A549 (cell line): ENCODE measurements around the gene NAP1L1. TPM values are rescaled to one million over a fixed set of nuclear protein-coding genes. Genes with fewer than 3 reads are reported as not detected.

Experiments
- ATAC-seq, 2 experiments: fragments of 200-7000 bp in 1 of 2; fragments of >200 bp in 1 of 2; cut with Nextera tagmentation in 1 of 2; cut with Tn5 transposase in 1 of 2; 3 replicates each; pipeline versions ENCODE4 v1.8.0 to v1.9.1; 2018 to 2020; ENCODE audit warnings: mild to moderate bottlenecking in 1 of 2, moderate library complexity in 1 of 2
- CTCF ChIA-PET: fragments of 300-600 bp; sonication (Branson Sonifier 250); formaldehyde crosslinking; extraction: SDS; loops from one replicate; lab custom pipeline; 2021; ENCODE audit warnings: antibody characterized with exemption, inconsistent platforms; lab: Yijun Ruan, JAX
- POLR2A ChIA-PET: fragments of 350-600 bp; formaldehyde crosslinking; extraction: SDS; loops from one replicate; lab custom pipeline; 2021; ENCODE audit warnings: antibody characterized with exemption, inconsistent platforms; lab: Yijun Ruan, JAX
- DNase-seq, 2 experiments: peaks; one replicate each; pipeline versions ENCODE4 v3.0.0 to v3.0.0-alpha.2; 2011 to 2016; ENCODE audit warnings: low read depth in 1 of 2, low spot score in 1 of 2
- FAIRE-seq: peaks from 2 replicates; lab custom pipeline; 2011; peaks lifted over from hg19 to GRCh38; lab: Jason Lieb, UNC
- H3K27ac ChIP-seq, 2 experiments: fragments of >200 bp; sonication (Bioruptor Twin); formaldehyde crosslinking; 3 replicates each; pipeline ENCODE4 v1.5.1; 2016 to 2017
- H3K4me1 ChIP-seq: fragments of >200 bp; sonication (Bioruptor Twin); formaldehyde crosslinking; 3 replicates; pipeline ENCODE4 v1.6.1; 2016
- H3K4me2 ChIP-seq: fragments of >200 bp; sonication (Bioruptor Twin); formaldehyde crosslinking; 3 replicates; pipeline ENCODE4 v1.6.1; 2016
- H3K4me3 ChIP-seq: fragments of >200 bp; sonication (Bioruptor Twin); formaldehyde crosslinking; 3 replicates; pipeline ENCODE4 v1.5.1; 2016
- H3K9me3 ChIP-seq: fragments of >200 bp; sonication (Bioruptor Twin); formaldehyde crosslinking; 3 replicates; pipeline ENCODE4 v1.6.1; 2016
- BHLHE40 ChIP-seq: IDR thresholded peaks from 2 replicates; pipeline ENCODE4 v1.6.1; 2012; ENCODE audit warnings: low read depth, low read length, inconsistent platforms
- CBX2 ChIP-seq: fragments of 200-600 bp; sonication (generic); IDR thresholded peaks from 2 replicates; pipeline ENCODE4 v1.6.1; 2016; ENCODE audit warnings: low read depth, mild to moderate bottlenecking, borderline replicate concordance
- CBX8 ChIP-seq: fragments of 200-600 bp; sonication (generic); IDR thresholded peaks from 2 replicates; pipeline ENCODE4 v1.6.1; 2016
- CEBPB ChIP-seq, 2 experiments: fragments of >200 bp in 1 of 2; sonication (Bioruptor Twin) in 1 of 2; formaldehyde crosslinking in 1 of 2; IDR thresholded peaks; 2 replicates each; pipeline ENCODE4 v1.6.1; 2012 to 2016
- CHD2 ChIP-seq: fragments of 150-350 bp; IDR thresholded peaks from 2 replicates; pipeline ENCODE4 v1.6.1; 2014; ENCODE audit warnings: low read length; ENCODE audit not compliant: partially characterized antibody
- EHF ChIP-seq: fragments of 250-450 bp; sonication (Bioruptor Pico); IDR thresholded peaks from 2 replicates; pipeline ENCODE4 v1.5.0; 2020; ENCODE audit warnings: mild to moderate bottlenecking
- EHMT2 ChIP-seq: fragments of 200-600 bp; sonication (generic); IDR thresholded peaks from 2 replicates; pipeline ENCODE4 v1.6.1; 2016; ENCODE audit warnings: antibody characterized with exemption, low read depth, mild to moderate bottlenecking, moderate library complexity
- EP300 ChIP-seq, 2 experiments: fragments of >200 bp; sonication (Bioruptor Twin); formaldehyde crosslinking; IDR thresholded peaks; 2 replicates in 1 of 2; 3 replicates in 1 of 2; pipeline ENCODE4 v1.6.1; 2016 to 2017
- ESRRA ChIP-seq: fragments of 150-350 bp; IDR thresholded peaks from 2 replicates; pipeline ENCODE4 v1.6.1; 2014; ENCODE audit warnings: mild to moderate bottlenecking, low read length, borderline replicate concordance
- FOSB ChIP-seq: fragments of 250-450 bp; sonication (Bioruptor Pico); IDR thresholded peaks from 2 replicates; pipeline ENCODE4 v1.5.0; 2020; ENCODE audit warnings: mild to moderate bottlenecking, moderate library complexity
- FOSL2 ChIP-seq, 2 experiments: fragments of 450-650 bp in 1 of 2; fragments of >200 bp in 1 of 2; sonication (Bioruptor Twin) in 1 of 2; formaldehyde crosslinking; IDR thresholded peaks; 2 replicates each; pipeline versions ENCODE4 v1.5.0 to v1.6.1; 2016 to 2020; ENCODE audit warnings: mild to moderate bottlenecking in 1 of 2, moderate library complexity in 1 of 2
- HDAC2 ChIP-seq: fragments of 200-600 bp; sonication (generic); IDR thresholded peaks from 2 replicates; pipeline ENCODE4 v1.6.1; 2016
- HOXB13 ChIP-seq: fragments of 250-450 bp; sonication (Bioruptor Pico); IDR thresholded peaks from 2 replicates; pipeline ENCODE4 v1.5.0; 2020; ENCODE audit warnings: low read depth, mild to moderate bottlenecking, moderate library complexity
- JUN ChIP-seq, 2 experiments: fragments of >200 bp; sonication (Bioruptor Twin); formaldehyde crosslinking; IDR thresholded peaks; 2 replicates in 1 of 2; 3 replicates in 1 of 2; pipeline ENCODE4 v1.6.1; 2016 to 2017
- JUNB ChIP-seq: fragments of >200 bp; sonication (Bioruptor Twin); formaldehyde crosslinking; IDR thresholded peaks from 2 replicates; pipeline ENCODE4 v1.6.1; 2016
- KDM1A ChIP-seq: fragments of 200-600 bp; sonication (generic); IDR thresholded peaks from 2 replicates; pipeline ENCODE4 v1.6.1; 2016; ENCODE audit warnings: low read depth, mild to moderate bottlenecking
- MAZ ChIP-seq: fragments of 150-350 bp; IDR thresholded peaks from 2 replicates; pipeline ENCODE4 v1.6.1; 2014; ENCODE audit warnings: antibody characterized with exemption, low read depth, low read length, borderline replicate concordance
- MYC ChIP-seq: IDR thresholded peaks from 2 replicates; pipeline ENCODE4 v1.6.1; 2012; ENCODE audit warnings: mild to moderate bottlenecking, inconsistent platforms, low read length, improper control_type of control experiment, borderline replicate concordance
- NFE2L2 ChIP-seq: fragments of 150-350 bp; conservative IDR thresholded peaks from 2 replicates; pipeline ENCODE4 v1.6.1; 2014; ENCODE audit warnings: low read length
- NPAS2 ChIP-seq: fragments of 250-450 bp; sonication (Bioruptor Pico); IDR thresholded peaks from 2 replicates; pipeline ENCODE4 v1.8.0; 2022; ENCODE audit warnings: mild to moderate bottlenecking, moderate library complexity, borderline replicate concordance
- RAD21 ChIP-seq, 2 experiments: fragments of >200 bp in 1 of 2; sonication (Bioruptor Twin) in 1 of 2; formaldehyde crosslinking in 1 of 2; IDR thresholded peaks in 1 of 2; conservative IDR thresholded peaks in 1 of 2; 2 replicates in 1 of 2; 3 replicates in 1 of 2; pipeline ENCODE4 v1.6.1; 2012 to 2018; ENCODE audit warnings: inconsistent platforms in 1 of 2
- RARB ChIP-seq: fragments of 250-450 bp; sonication (Bioruptor Pico); IDR thresholded peaks from 2 replicates; pipeline ENCODE4 v1.8.0; 2021; ENCODE audit warnings: mild to moderate bottlenecking, moderate library complexity
- RCOR1 ChIP-seq: fragments of 150-350 bp; IDR thresholded peaks from 2 replicates; pipeline ENCODE4 v1.6.1; 2014; ENCODE audit warnings: antibody characterized with exemption, low read length, low read depth
- TFCP2L1 ChIP-seq: fragments of 250-450 bp; sonication (Bioruptor Pico); IDR thresholded peaks from 2 replicates; pipeline ENCODE4 v1.5.0; 2021; ENCODE audit warnings: mild to moderate bottlenecking
- TP53 ChIP-seq: fragments of 250-450 bp; sonication (Bioruptor Pico); IDR thresholded peaks from 2 replicates; pipeline ENCODE4 v1.5.0; 2021; ENCODE audit warnings: mild to moderate bottlenecking, moderate library complexity
- ZC3H11A ChIP-seq: fragments of 450-650 bp; IDR thresholded peaks from 2 replicates; pipeline ENCODE4 v1.6.1; 2014; ENCODE audit warnings: antibody characterized with exemption, mild to moderate bottlenecking
- WGBS: methylation state at CpG from one replicate; pipeline ENCODE4 v1.1.6; 2017; ENCODE audit errors: missing lambda C conversion rate; 5-methylcytosine and 5-hydroxymethylcytosine counted together
- polyA plus RNA-seq, 4 experiments: library from polyadenylated mRNA; depleted of rRNA in 3 of 4; stranded (reverse); fragments of >200 nt; fragmentation: RNase III in 1 of 4; extraction: RNeasy Plus Mini Kit Qiagen cat#74134 plus additional on column Dnase treatment in 1 of 4; gene quantifications; 2 replicates in 3 of 4; 3 replicates in 1 of 4; pipeline ENCODE4 v1.2.3, GENCODE V29; 2011 to 2017
- TF ChIP-seq, protein P1 (sequence below): fragments of 150-350 bp; IDR thresholded peaks from 2 replicates; pipeline ENCODE4 v1.6.1; 2014; ENCODE audit warnings: low read depth, mild to moderate bottlenecking, low read length
- TF ChIP-seq, protein P2 (sequence below): fragments of >200 bp; sonication (Bioruptor Twin); formaldehyde crosslinking; IDR thresholded peaks from 3 replicates; pipeline ENCODE4 v1.6.1; 2016
- TF ChIP-seq, protein P3 (sequence below): IDR thresholded peaks from 2 replicates; pipeline ENCODE4 v1.6.1; 2012; ENCODE audit warnings: low read depth, borderline replicate concordance
- TF ChIP-seq, protein P4 (sequence below): IDR thresholded peaks from 2 replicates; pipeline ENCODE4 v1.6.1; 2012
- TF ChIP-seq, protein P5 (sequence below): fragments of 250-450 bp; sonication (Bioruptor Pico); IDR thresholded peaks from 2 replicates; pipeline ENCODE4 v1.5.0; 2021; ENCODE audit warnings: mild to moderate bottlenecking, moderate library complexity, borderline replicate concordance
- TF ChIP-seq, protein P6 (sequence below): fragments of 250-450 bp; sonication (Bioruptor Pico); IDR thresholded peaks from 2 replicates; pipeline ENCODE4 v1.5.0; 2020; ENCODE audit warnings: low read depth, mild to moderate bottlenecking, moderate library complexity

NAP1L1 gene
- polyA plus RNA-seq, 2 of the 4 experiments (the other 2 are of a cell fraction), result 709 to 943 TPM

DNA sequence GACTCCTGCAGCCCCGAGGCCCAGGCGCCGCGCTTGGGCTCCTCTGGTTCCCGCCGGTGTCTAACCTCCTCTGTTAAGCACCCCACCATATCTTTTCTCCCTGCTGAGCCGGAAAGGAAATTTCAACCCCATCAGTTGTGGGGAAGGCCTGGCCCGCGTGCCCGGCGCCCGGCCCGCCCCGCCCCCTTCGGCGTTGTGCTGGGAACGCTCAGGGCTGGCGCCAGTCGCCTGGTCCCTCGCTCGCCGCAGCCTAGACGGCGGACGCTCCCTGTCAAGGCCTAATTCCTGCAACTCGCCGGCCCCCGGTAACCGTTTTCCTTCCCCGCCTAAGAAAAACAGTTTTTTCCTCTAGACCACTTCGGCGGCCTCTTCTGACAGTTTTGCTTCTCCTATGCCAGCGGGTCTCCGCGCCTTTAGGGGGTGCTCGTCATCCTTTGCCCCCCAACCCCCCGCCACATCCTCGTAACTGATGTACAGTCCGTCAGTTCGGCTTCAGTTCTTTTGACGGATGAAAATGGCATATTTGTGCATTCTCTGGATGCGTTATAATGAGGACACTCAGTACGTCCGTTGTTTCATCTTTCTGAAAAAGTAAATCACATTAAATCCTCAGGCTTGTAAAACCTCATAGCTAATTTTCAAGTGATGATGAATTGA lies 506 bp upstream of the NAP1L1 start:
- peak overlapping the region; percentile 81 for H3K4me3 ChIP-seq
- FAIRE-seq, result no peak
- H3K27ac ChIP-seq, result peak overlapping the region; percentile 90 to 99
- CTCF ChIA-PET, result interaction anchor here (0.7 to 1.3 kb wide), 4 partner anchors 19 to 251 kb away, joined by 3 to 4 read pairs (median 3); no protein-coding TSS in a partner anchor
- peak; percentile 84 to 87 for ATAC-seq
- POLR2A ChIA-PET, result interaction anchor here (0.6 to 2.7 kb wide), 6 partner anchors 9 to 442 kb away, joined by 3 to 10 read pairs (median 4); partner anchors contain the start of genes BBS10 and PHLDA1
- H3K9me3 ChIP-seq, result no peaks in the 10 kb centered on the region
- peak; percentile 73 to 88 for DNase-seq
- peaks cover 36% of the 10 kb centered on the region for H3K4me1 ChIP-seq
- WGBS, result under 1% methylated on average over 30 of the region's 44 CpGs
- H3K4me2 ChIP-seq, result peak overlapping the region; percentile 84
- TF ChIP-seq HOXB13 (no peak), CHD2 (no peak), EHMT2 (no peak), ZC3H11A (no peak; the same call in 1 of the 2 replicates), MYC (no peak), RCOR1 (no peak), RARB (CRISPR knock-in tag) (no peak), HDAC2 (no peak), TFCP2L1 (CRISPR knock-in tag) (no peak), KDM1A (no peak), ESRRA (no peak), RAD21 (conservative IDR thresholded peaks at IDR 0.05 in 1 of 2, IDR thresholded peaks at IDR 0.05 in 1 of 2) (peak; percentile 59 to 62), EP300 (IDR thresholded peaks at IDR 0.05) (no peak), NPAS2 (CRISPR knock-in tag) (no peak), TP53 (CRISPR knock-in tag) (no peak), BHLHE40 (no peak), JUNB (no peak), CBX8 (no peak), NFE2L2 (no peak), CBX2 (no peak), FOSB (CRISPR knock-in tag) (no peak), CEBPB (IDR thresholded peaks at IDR 0.05) (no peak), FOSL2 (IDR thresholded peaks at IDR 0.05) (no peak), FOSL2 (CRISPR knock-in tag; IDR thresholded peaks at IDR 0.05) (peak; percentile 9; the same call in 1 of the 2 replicates), EHF (no peak), MAZ (no peak), JUN (IDR thresholded peaks at IDR 0.05) (no peak; a peak in 2 of 5 replicates)
- TF ChIP-seq, protein P1, sequence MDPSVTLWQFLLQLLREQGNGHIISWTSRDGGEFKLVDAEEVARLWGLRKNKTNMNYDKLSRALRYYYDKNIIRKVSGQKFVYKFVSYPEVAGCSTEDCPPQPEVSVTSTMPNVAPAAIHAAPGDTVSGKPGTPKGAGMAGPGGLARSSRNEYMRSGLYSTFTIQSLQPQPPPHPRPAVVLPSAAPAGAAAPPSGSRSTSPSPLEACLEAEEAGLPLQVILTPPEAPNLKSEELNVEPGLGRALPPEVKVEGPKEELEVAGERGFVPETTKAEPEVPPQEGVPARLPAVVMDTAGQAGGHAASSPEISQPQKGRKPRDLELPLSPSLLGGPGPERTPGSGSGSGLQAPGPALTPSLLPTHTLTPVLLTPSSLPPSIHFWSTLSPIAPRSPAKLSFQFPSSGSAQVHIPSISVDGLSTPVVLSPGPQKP, result no peak
- TF ChIP-seq, protein P2, sequence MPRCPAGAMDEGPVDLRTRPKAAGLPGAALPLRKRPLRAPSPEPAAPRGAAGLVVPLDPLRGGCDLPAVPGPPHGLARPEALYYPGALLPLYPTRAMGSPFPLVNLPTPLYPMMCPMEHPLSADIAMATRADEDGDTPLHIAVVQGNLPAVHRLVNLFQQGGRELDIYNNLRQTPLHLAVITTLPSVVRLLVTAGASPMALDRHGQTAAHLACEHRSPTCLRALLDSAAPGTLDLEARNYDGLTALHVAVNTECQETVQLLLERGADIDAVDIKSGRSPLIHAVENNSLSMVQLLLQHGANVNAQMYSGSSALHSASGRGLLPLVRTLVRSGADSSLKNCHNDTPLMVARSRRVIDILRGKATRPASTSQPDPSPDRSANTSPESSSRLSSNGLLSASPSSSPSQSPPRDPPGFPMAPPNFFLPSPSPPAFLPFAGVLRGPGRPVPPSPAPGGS, result no peak
- TF ChIP-seq, protein P3, sequence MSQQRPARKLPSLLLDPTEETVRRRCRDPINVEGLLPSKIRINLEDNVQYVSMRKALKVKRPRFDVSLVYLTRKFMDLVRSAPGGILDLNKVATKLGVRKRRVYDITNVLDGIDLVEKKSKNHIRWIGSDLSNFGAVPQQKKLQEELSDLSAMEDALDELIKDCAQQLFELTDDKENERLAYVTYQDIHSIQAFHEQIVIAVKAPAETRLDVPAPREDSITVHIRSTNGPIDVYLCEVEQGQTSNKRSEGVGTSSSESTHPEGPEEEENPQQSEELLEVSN, result peak; percentile 38; the same call in 1 of the 2 replicates
- TF ChIP-seq, protein P4, sequence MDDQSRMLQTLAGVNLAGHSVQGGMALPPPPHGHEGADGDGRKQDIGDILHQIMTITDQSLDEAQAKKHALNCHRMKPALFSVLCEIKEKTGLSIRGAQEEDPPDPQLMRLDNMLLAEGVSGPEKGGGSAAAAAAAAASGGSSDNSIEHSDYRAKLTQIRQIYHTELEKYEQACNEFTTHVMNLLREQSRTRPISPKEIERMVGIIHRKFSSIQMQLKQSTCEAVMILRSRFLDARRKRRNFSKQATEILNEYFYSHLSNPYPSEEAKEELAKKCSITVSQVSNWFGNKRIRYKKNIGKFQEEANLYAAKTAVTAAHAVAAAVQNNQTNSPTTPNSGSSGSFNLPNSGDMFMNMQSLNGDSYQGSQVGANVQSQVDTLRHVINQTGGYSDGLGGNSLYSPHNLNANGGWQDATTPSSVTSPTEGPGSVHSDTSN, result no peak; the same call in 1 of the 2 replicates
- TF ChIP-seq, protein P5, sequence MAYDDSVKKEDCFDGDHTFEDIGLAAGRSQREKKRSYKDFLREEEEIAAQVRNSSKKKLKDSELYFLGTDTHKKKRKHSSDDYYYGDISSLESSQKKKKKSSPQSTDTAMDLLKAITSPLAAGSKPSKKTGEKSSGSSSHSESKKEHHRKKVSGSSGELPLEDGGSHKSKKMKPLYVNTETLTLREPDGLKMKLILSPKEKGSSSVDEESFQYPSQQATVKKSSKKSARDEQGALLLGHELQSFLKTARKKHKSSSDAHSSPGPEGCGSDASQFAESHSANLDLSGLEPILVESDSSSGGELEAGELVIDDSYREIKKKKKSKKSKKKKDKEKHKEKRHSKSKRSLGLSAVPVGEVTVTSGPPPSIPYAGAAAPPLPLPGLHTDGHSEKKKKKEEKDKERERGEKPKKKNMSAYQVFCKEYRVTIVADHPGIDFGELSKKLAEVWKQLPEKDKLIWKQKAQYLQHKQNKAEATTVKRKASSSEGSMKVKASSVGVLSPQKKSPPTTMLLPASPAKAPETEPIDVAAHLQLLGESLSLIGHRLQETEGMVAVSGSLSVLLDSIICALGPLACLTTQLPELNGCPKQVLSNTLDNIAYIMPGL (CRISPR knock-in tag), result no peak
- TF ChIP-seq, protein P6, sequence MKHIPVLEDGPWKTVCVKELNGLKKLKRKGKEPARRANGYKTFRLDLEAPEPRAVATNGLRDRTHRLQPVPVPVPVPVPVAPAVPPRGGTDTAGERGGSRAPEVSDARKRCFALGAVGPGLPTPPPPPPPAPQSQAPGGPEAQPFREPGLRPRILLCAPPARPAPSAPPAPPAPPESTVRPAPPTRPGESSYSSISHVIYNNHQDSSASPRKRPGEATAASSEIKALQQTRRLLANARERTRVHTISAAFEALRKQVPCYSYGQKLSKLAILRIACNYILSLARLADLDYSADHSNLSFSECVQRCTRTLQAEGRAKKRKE (CRISPR knock-in tag), result no peak
